Neural progenitor cell (in vitro differentiated cells): Measurements from ENCODE around the gene B3GLCT. TPM values are rescaled to one million over a fixed set of nuclear protein-coding genes. Genes with fewer than 3 reads are reported as not detected.

Experiments
- DNase-seq: peaks from one replicate; pipeline ENCODE4 v3.0.0-alpha.2; 2016; ENCODE audit warnings: low spot score
- H2AFZ ChIP-seq: fragments of 200-600 bp; sonication (generic); replicated peaks from 2 replicates; pipeline ENCODE4 v1.6.1; 2016; ENCODE audit warnings: antibody characterized with exemption
- H3F3A ChIP-seq: fragments of 200-600 bp; sonication (generic); 2 replicates; pipeline ENCODE4 v1.6.1; 2016; ENCODE audit warnings: antibody characterized with exemption, low read depth
- H3K27ac ChIP-seq: fragments of 200-600 bp; sonication (generic); 2 replicates; pipeline ENCODE4 v1.5.1; 2016; ENCODE audit warnings: mild to moderate bottlenecking
- H3K27me3 ChIP-seq: fragments of 200-600 bp; sonication (generic); 2 replicates; pipeline ENCODE4 v1.6.1; 2016; ENCODE audit warnings: mild to moderate bottlenecking, moderate library complexity
- H3K36me3 ChIP-seq: fragments of 200-600 bp; sonication (generic); 2 replicates; pipeline ENCODE4 v1.5.1; 2016
- H3K4me1 ChIP-seq: fragments of 200-600 bp; sonication (generic); 2 replicates; pipeline ENCODE4 v1.6.1; 2016; ENCODE audit warnings: mixed run types
- H3K4me2 ChIP-seq: fragments of 200-600 bp; sonication (generic); 2 replicates; pipeline ENCODE4 v1.6.1; 2016
- H3K4me3 ChIP-seq: fragments of 200-600 bp; sonication (generic); 2 replicates; pipeline ENCODE4 v1.5.1; 2016
- H3K79me2 ChIP-seq: fragments of 200-600 bp; sonication (generic); 2 replicates; pipeline ENCODE4 v1.6.1; 2016; ENCODE audit warnings: low read depth
- H3K9ac ChIP-seq: fragments of 200-600 bp; sonication (generic); 2 replicates; pipeline ENCODE4 v1.6.1; 2016
- H3K9me3 ChIP-seq: fragments of 200-600 bp; sonication (generic); 2 replicates; pipeline ENCODE4 v1.5.1; 2016; ENCODE audit warnings: low read depth
- H4K20me1 ChIP-seq: fragments of 200-600 bp; sonication (generic); 2 replicates; pipeline ENCODE4 v1.6.1; 2016; ENCODE audit warnings: low read depth
- H3K27ac Mint-ChIP-seq: 3 replicates; pipeline ENCODE4 v1.8.0; 2021; ENCODE audit warnings: mixed read lengths
- H3K27me3 Mint-ChIP-seq: 2 replicates; pipeline ENCODE4 v1.8.0; 2022; ENCODE audit warnings: low read depth, mild to moderate bottlenecking, inconsistent platforms, moderate library complexity, mixed read lengths; ENCODE audit not compliant: insufficient read depth
- H3K36me3 Mint-ChIP-seq: 3 replicates; pipeline ENCODE4 v1.8.0; 2021; ENCODE audit warnings: mixed read lengths
- H3K4me1 Mint-ChIP-seq: 3 replicates; pipeline ENCODE4 v1.8.0; 2021; ENCODE audit warnings: mixed read lengths
- H3K4me3 Mint-ChIP-seq: 3 replicates; pipeline ENCODE4 v1.8.0; 2021; ENCODE audit warnings: mild to moderate bottlenecking, moderate library complexity, mixed read lengths
- H3K9me3 Mint-ChIP-seq: 3 replicates; pipeline ENCODE4 v1.8.0; 2020; ENCODE audit warnings: mixed read lengths
- CTCF ChIP-seq: fragments of 200-600 bp; sonication (generic); IDR thresholded peaks from 2 replicates; pipeline ENCODE4 v1.5.1; 2017; ENCODE audit warnings: antibody characterized with exemption, mild to moderate bottlenecking
- EZH2 ChIP-seq: fragments of 200-600 bp; sonication (generic); IDR thresholded peaks from 2 replicates; pipeline ENCODE4 v1.6.1; 2017; ENCODE audit warnings: antibody characterized with exemption, mild to moderate bottlenecking, moderate library complexity
- EZH2phosphoT487 ChIP-seq: fragments of 200-600 bp; sonication (generic); IDR thresholded peaks from 2 replicates; pipeline ENCODE4 v1.6.1; 2017; ENCODE audit warnings: antibody characterized with exemption
- total RNA-seq: library from RNA; depleted of rRNA; stranded (reverse); fragments of >200 nt; gene quantifications from 2 replicates; pipeline ENCODE4 v1.2.3, GENCODE V29; 2015; ENCODE audit warnings: low replicate concordance

B3GLCT gene
- total RNA-seq, 1 donor from 2014 or later = 16.9 TPM

DNA sequence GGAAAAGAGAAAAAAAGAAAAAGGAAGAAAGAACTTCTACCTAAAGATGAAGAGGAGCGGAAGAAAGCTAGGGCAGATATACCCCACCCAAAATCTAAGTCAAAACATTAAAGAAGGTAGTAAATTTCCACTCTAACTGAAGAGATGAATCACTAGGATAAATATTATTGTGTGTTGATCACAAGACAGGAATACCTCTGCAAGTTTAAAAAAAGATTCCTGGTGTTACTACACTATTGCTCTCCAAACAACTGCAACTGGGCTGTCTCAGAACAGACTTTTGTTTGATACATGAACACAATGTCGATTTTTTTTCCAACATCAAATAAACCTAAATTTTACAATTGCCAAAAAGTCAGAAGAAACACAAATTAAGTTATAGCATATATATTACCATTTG lies 44.8 kb upstream of the B3GLCT start:
- Histone ChIP-seq H3K36me3 (peaks cover 37% of the 10 kb centered on the region), H3K9ac (no peak overlapping the region), H3K9me3 (no peaks in the 10 kb centered on the region), H3F3A (no peaks in the 10 kb centered on the region), H3K4me3 (no peak overlapping the region), H3K27ac (no peak overlapping the region), H3K79me2 (peaks cover 41% of the 10 kb centered on the region), H2AFZ (no peak overlapping the region), H3K27me3 (no peaks in the 10 kb centered on the region), H3K4me1 (peaks cover 13% of the 10 kb centered on the region), H4K20me1 (peaks cover 8% of the 10 kb centered on the region), H3K4me2 (no peak overlapping the region)
- Mint-ChIP-seq H3K27ac (no peak overlapping the region), H3K4me1 (peaks cover 11% of the 10 kb centered on the region), H3K9me3 (no peaks in the 10 kb centered on the region), H3K27me3 (no peaks in the 10 kb centered on the region), H3K36me3 (peaks cover 30% of the 10 kb centered on the region), H3K4me3 (no peak overlapping the region)
- no peak for TF ChIP-seq EZH2phosphoT487
- no peak for TF ChIP-seq CTCF
- TF ChIP-seq EZH2 = no peak
- no peak for DNase-seq

GRCh38 chr13:31159306-31159705 lies 40.5 kb upstream of the B3GLCT start:
- H3K4me1 ChIP-seq = peaks cover 25% of the 10 kb centered on the region
- peak overlapping the region; percentile 97 for H3K4me2 ChIP-seq
- Mint-ChIP-seq H3K9me3 (no peaks in the 10 kb centered on the region), H3K4me3 (peak overlapping the region; percentile 96), H3K27ac (peak overlapping the region; percentile 21), H3K4me1 (peaks cover 27% of the 10 kb centered on the region), H3K27me3 (peaks cover 4% of the 10 kb centered on the region), H3K36me3 (peaks cover 15% of the 10 kb centered on the region)
- peaks cover 17% of the 10 kb centered on the region for H3K36me3 ChIP-seq
- peaks cover 58% of the 10 kb centered on the region for H3K79me2 ChIP-seq
- H4K20me1 ChIP-seq = peaks cover 16% of the 10 kb centered on the region
- no peak overlapping the region for H3K9ac ChIP-seq
- no peaks in the 10 kb centered on the region for H3K9me3 ChIP-seq
- no peak for TF ChIP-seq EZH2phosphoT487
- no peak for TF ChIP-seq EZH2
- TF ChIP-seq CTCF = no peak
- no peak overlapping the region for H2AFZ ChIP-seq
- no peak for DNase-seq
- H3F3A ChIP-seq = peaks cover 8% of the 10 kb centered on the region
- no peak overlapping the region for H3K27ac ChIP-seq
- H3K4me3 ChIP-seq = peak overlapping the region; percentile 71
- no peaks in the 10 kb centered on the region for H3K27me3 ChIP-seq

DNA sequence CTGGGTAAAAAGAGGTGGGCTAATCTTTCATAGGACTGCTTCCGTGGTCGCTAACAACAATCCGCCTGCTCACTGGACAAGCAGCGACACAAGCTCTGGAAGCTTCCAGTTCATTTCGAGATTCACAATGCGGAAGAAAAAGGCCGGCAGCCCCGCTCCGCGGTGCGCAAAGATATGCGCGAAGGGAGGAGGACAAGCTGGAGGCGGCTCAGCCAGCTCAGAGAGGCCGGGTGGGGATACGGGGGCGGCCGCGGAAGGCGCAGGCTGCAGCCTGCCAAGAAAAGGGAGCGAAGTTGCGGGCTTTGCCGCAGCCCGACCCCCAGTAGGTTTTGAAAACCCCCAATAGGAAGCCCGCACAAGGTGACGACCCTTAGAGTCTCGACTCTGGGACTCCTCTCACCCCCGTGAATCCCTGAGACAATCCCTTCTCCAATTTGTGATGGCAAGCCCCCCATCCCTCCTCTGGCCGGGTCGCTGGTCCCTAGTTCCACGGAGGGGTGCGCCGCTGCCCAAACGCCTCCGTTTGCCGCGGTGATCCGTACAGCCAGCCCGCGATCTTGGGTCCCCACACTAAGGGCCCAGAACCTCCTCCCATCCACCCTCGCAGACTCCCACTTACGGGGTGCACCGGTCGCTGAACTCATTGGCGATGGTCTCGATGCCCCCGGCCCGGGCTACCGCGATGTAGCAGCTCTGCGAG lies 38.8 kb upstream of the B3GLCT start:
- TF ChIP-seq EZH2 (no peak), CTCF (no peak), EZH2phosphoT487 (no peak)

More for the DNA sequence above, 38.8 kb upstream of the B3GLCT start:
- no peaks in the 10 kb centered on the region for H3K27me3 ChIP-seq
- no peaks in the 10 kb centered on the region for H3K9me3 Mint-ChIP-seq
- H3F3A ChIP-seq = peaks cover 8% of the 10 kb centered on the region
- peaks cover 4% of the 10 kb centered on the region for H3K36me3 ChIP-seq
- peaks cover 16% of the 10 kb centered on the region for H4K20me1 ChIP-seq
- H3K36me3 Mint-ChIP-seq = peaks cover 4% of the 10 kb centered on the region
- peak overlapping the region; percentile 91 for H3K27ac Mint-ChIP-seq
- H3K27me3 Mint-ChIP-seq = peaks cover 7% of the 10 kb centered on the region
- H3K4me3 ChIP-seq = peak overlapping the region; percentile 71
- H3K79me2 ChIP-seq = peaks cover 51% of the 10 kb centered on the region
- H3K4me2 ChIP-seq = peak overlapping the region; percentile 97
- H3K27ac ChIP-seq = peak overlapping the region; percentile 49
- H3K4me1 Mint-ChIP-seq = peaks cover 27% of the 10 kb centered on the region
- H3K4me3 Mint-ChIP-seq = peak overlapping the region; percentile 96
- DNase-seq = peak; percentile 78
- peak overlapping the region; percentile 98 for H2AFZ ChIP-seq
- no peaks in the 10 kb centered on the region for H3K9me3 ChIP-seq
- H3K9ac ChIP-seq = peak overlapping the region; percentile 58
- H3K4me1 ChIP-seq = peaks cover 25% of the 10 kb centered on the region
